ENCODE results near the gene SPOCD1.

The SPOCD1 gene

GRCh38 chr1:31761883-31762282 is 53.9 kb downstream of the SPOCD1 start:
- DNase-seq (ENCODE audit: low read depth), result no peak
- TF ChIP-seq MYC (IDR thresholded peaks at IDR 0.05; ENCODE audit: low read depth, low read length) (no peak), POLR2A (IDR thresholded peaks at IDR 0.05; ENCODE audit: extremely low read depth, insufficient read length) (no peak), CTCF (IDR thresholded peaks at IDR 0.05; ENCODE audit: low read depth, low read length) (no peak), MAX (IDR thresholded peaks at IDR 0.05; ENCODE audit: low read depth, low read length) (no peak)
- no peak overlapping the region for H3K4me3 ChIP-seq (ENCODE audit: low read depth, low read length)

GRCh38 chr1:31760471-31761470 is 55.1 kb downstream of the SPOCD1 start:
- no peak for TF ChIP-seq POLR2A (IDR thresholded peaks at IDR 0.05; ENCODE audit: extremely low read depth, insufficient read length)
- TF ChIP-seq CTCF (IDR thresholded peaks at IDR 0.05; ENCODE audit: low read depth, low read length), result no peak
- no peak for TF ChIP-seq MYC (IDR thresholded peaks at IDR 0.05; ENCODE audit: low read depth, low read length)
- TF ChIP-seq MAX (IDR thresholded peaks at IDR 0.05; ENCODE audit: low read depth, low read length), result no peak

GRCh38 chr1:31759298-31760023 is 56.4 kb downstream of the SPOCD1 start:
- TF ChIP-seq CTCF (IDR thresholded peaks at IDR 0.05; ENCODE audit: low read depth, low read length) (no peak), POLR2A (IDR thresholded peaks at IDR 0.05; ENCODE audit: extremely low read depth, insufficient read length) (no peak)
- DNase-seq (ENCODE audit: low read depth), result peak; percentile 31

More at GRCh38 chr1:31760471-31761470, 55.1 kb downstream of the SPOCD1 start:
- peak overlapping the region; percentile 32 for H3K4me3 ChIP-seq (ENCODE audit: low read depth, low read length)
- DNase-seq (ENCODE audit: low read depth), result peak; percentile 81

GRCh38 chr1:31758823-31759222 is 57.0 kb downstream of the SPOCD1 start:
- no peak for TF ChIP-seq MYC (IDR thresholded peaks at IDR 0.05; ENCODE audit: low read depth, low read length)
- TF ChIP-seq CTCF (IDR thresholded peaks at IDR 0.05; ENCODE audit: low read depth, low read length), result no peak
- no peak overlapping the region for H3K4me3 ChIP-seq (ENCODE audit: low read depth, low read length)
- no peak for DNase-seq (ENCODE audit: low read depth)

More at GRCh38 chr1:31759298-31760023, 56.4 kb downstream of the SPOCD1 start:
- H3K4me3 ChIP-seq (ENCODE audit: low read depth, low read length), result no peak overlapping the region

- no peak overlapping the region for H3K4me3 ChIP-seq (ENCODE audit: low read depth, low read length)
- no peak for TF ChIP-seq POLR2A (IDR thresholded peaks at IDR 0.05; ENCODE audit: extremely low read depth, insufficient read length)
- TF ChIP-seq CTCF (IDR thresholded peaks at IDR 0.05; ENCODE audit: low read depth, low read length), result no peak
- TF ChIP-seq MYC (IDR thresholded peaks at IDR 0.05; ENCODE audit: low read depth, low read length), result no peak
- no peak for TF ChIP-seq MAX (IDR thresholded peaks at IDR 0.05; ENCODE audit: low read depth, low read length)
- DNase-seq (ENCODE audit: low read depth), result no peak
Measured at GRCh38 chr1:31757989-31758388, 57.8 kb downstream of the SPOCD1 start.
